ENCODE measurements around the gene ST3GAL3. TPM values are rescaled to one million over a fixed set of nuclear protein-coding genes. Genes with fewer than 3 reads are reported as not detected.

ST3GAL3 gene
- total RNA-seq, 1 donor from 2014 or later = 18.7 TPM

GRCh38 chr1:43668956-43669355 is 38.4 kb upstream of the ST3GAL3 start:
- DNase-seq (ENCODE audit: extremely low spot score in 2 of 2) = no peak
- Histone ChIP-seq H3K9me3 (no peaks in the 10 kb centered on the region), H3K36me3 (peaks cover 3 to 93% of the 10 kb centered on the region in 2 donors), H3K4me1 (peaks cover 13% of the 10 kb centered on the region), H3K4me3 (no peak overlapping the region), H3K27me3 (no peaks in the 10 kb centered on the region), H3K27ac (no peak overlapping the region)
- intact Hi-C loops (cut with DNase I) = no loop called here
- TF ChIP-seq CTCF (IDR thresholded peaks at IDR 0.05) (no peak), POLR2A (IDR thresholded peaks at IDR 0.05) (no peak), POLR2AphosphoS5 (IDR thresholded peaks at IDR 0.05; ENCODE audit: insufficient read depth in 1 of 2, low read depth in 1 of 2) (no peak)

- no peak for TF ChIP-seq POLR2AphosphoS5 (IDR thresholded peaks at IDR 0.05; ENCODE audit: insufficient read depth in 1 of 2, low read depth in 1 of 2)
- no peak for TF ChIP-seq POLR2A (IDR thresholded peaks at IDR 0.05)
- no peak for TF ChIP-seq CTCF (IDR thresholded peaks at IDR 0.05)
- Histone ChIP-seq H3K4me1 (peaks cover 17% of the 10 kb centered on the region), H3K4me3 (no peak overlapping the region), H3K27me3 (no peaks in the 10 kb centered on the region), H3K36me3 (peaks cover 3 to 93% of the 10 kb centered on the region in 2 donors), H3K27ac (no peak overlapping the region), H3K9me3 (no peaks in the 10 kb centered on the region)
- DNase-seq (ENCODE audit: extremely low spot score in 2 of 2) = no peak
- intact Hi-C loops (cut with DNase I) = no loop called here
These were observed 37.5 kb upstream of the ST3GAL3 start for GRCh38 chr1:43669878-43670277.

- Histone ChIP-seq H3K27ac (no peak overlapping the region), H3K4me3 (no peak overlapping the region), H3K36me3 (peaks cover 0 to 80% of the 10 kb centered on the region in 2 donors), H3K9me3 (no peaks in the 10 kb centered on the region), H3K27me3 (no peaks in the 10 kb centered on the region), H3K4me1 (peaks cover 9% of the 10 kb centered on the region)
- intact Hi-C loops (cut with DNase I) = no loop called here
- TF ChIP-seq POLR2A (IDR thresholded peaks at IDR 0.05) (no peak), POLR2AphosphoS5 (IDR thresholded peaks at IDR 0.05; ENCODE audit: insufficient read depth in 1 of 2, low read depth in 1 of 2) (no peak), CTCF (IDR thresholded peaks at IDR 0.05) (no peak)
- DNase-seq (ENCODE audit: extremely low spot score in 2 of 2) = no peak
These were observed 36.1 kb upstream of the ST3GAL3 start for GRCh38 chr1:43671193-43671592.

GRCh38 chr1:43671626-43672330 is 35.6 kb upstream of the ST3GAL3 start:
- no peaks in the 10 kb centered on the region for H3K9me3 ChIP-seq
- H3K4me1 ChIP-seq = peaks cover 9% of the 10 kb centered on the region
- no peak overlapping the region for H3K4me3 ChIP-seq
- H3K27me3 ChIP-seq = no peaks in the 10 kb centered on the region
- DNase-seq (ENCODE audit: extremely low spot score in 2 of 2) = no peak
- TF ChIP-seq POLR2A (IDR thresholded peaks at IDR 0.05) = no peak
- TF ChIP-seq POLR2AphosphoS5 (IDR thresholded peaks at IDR 0.05; ENCODE audit: insufficient read depth in 1 of 2, low read depth in 1 of 2) = no peak
- TF ChIP-seq CTCF (IDR thresholded peaks at IDR 0.05) = no peak
- intact Hi-C loops (cut with DNase I) = no loop called here
- H3K27ac ChIP-seq = no peak overlapping the region
- peaks cover 0 to 74% of the 10 kb centered on the region in 2 donors for H3K36me3 ChIP-seq

GRCh38 chr1:43673261-43673660 is 34.1 kb upstream of the ST3GAL3 start:
- intact Hi-C loops (cut with DNase I) = no loop called here

More at GRCh38 chr1:43673261-43673660, 34.1 kb upstream of the ST3GAL3 start:
- DNase-seq (ENCODE audit: extremely low spot score in 2 of 2) = no peak
- TF ChIP-seq POLR2A (IDR thresholded peaks at IDR 0.05) (no peak), CTCF (IDR thresholded peaks at IDR 0.05) (no peak), POLR2AphosphoS5 (IDR thresholded peaks at IDR 0.05; ENCODE audit: insufficient read depth in 1 of 2, low read depth in 1 of 2) (no peak)
- Histone ChIP-seq H3K27ac (no peak overlapping the region), H3K4me3 (no peak overlapping the region), H3K36me3 (peaks cover 0 to 59% of the 10 kb centered on the region in 2 donors), H3K9me3 (no peaks in the 10 kb centered on the region), H3K4me1 (peaks cover 9% of the 10 kb centered on the region), H3K27me3 (no peaks in the 10 kb centered on the region)

Measured in vagina (tissue), 2 donors.